Right lung (tissue), 5 donors: Measurements from ENCODE around the gene DBH. TPM values are rescaled to one million over a fixed set of nuclear protein-coding genes. Genes with fewer than 3 reads are reported as not detected.
"Not testable (repeated sequence)": the region's sequence is repeated elsewhere in the genome, so short reads cannot be mapped to it uniquely, and the experiment has no call there.

Experiments
- DNase-seq, 2 donors: peaks; one replicate each; pipeline ENCODE4 v3.0.0-alpha.2; 2013
- polyA plus RNA-seq, 5 donors: library from polyadenylated mRNA; unstranded; fragments of 120-200 nt; gene quantifications; one replicate each; pipeline versions ENCODE4 v1.2.1 to v1.2.3, GENCODE V29; 2013; ENCODE audit warnings: inconsistent platforms in 1 of 5, low replicate concordance in 1 of 5; ENCODE audit not compliant: insufficient read length in 5 of 5, insufficient read depth in 1 of 5

The DBH gene
- polyA plus RNA-seq, 5 donors, result 1.1 to 2.2 (median 1.5) TPM

DNA sequence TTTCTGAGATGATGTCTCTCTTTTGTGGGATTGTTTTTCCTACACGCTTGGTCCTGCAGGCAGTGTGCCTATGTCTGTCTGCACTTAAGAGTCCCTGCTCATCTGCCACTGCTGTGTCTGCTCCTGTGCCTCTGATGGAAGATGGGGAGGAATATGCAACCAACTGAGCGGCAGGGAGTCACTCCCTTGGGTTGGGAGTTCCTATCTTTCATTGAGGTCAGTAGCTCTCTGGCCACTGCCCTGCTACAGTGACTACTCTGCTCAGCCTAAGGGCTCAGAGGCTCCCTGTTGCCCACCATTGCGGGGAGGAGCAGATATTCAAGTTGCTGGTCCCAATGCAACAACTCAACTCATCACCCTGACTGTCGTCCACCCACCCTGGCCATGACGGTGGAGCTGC, 13.6 kb upstream of the DBH start:
- no peak for DNase-seq

DNA sequence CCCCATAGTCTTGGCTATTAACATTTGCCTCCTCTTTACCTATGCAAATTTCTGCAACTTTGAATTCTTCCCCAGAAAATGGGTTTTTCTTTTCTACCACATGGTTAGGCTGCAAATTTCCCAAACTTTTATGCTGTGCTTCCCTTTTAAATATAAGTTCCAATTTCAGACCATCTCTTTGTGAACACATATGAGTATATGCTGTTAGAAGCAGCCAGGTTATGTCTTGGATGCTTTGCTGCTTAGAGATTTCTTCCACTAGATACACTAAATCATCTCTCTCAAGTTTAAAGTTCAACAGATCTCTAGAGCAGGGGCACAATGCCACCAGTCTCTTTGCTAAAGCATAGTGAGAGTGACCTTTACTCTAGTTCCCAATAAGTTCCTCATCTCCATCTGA, 10.2 kb upstream of the DBH start:
- not testable (repeated sequence) for DNase-seq

DNA sequence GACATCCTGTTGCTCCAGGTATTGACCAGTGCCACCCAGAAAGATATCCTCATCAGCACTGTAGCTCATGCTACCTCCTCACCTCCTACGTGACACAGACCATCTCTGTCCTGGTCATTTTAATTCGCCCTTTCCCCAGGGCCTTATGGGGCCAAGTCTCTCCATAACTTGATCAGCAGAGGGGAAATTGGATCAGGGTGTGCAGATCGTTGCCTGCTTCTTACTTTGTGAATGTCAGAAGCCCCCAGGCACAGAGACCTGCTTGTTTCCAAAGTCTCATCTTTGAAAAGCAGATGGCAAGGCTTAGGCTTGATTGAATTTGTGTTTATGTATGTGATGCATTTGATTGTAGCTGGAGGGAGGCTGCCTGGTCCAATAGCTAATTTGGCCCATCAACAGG, 8.8 kb upstream of the DBH start:
- DNase-seq, result no peak

DNA sequence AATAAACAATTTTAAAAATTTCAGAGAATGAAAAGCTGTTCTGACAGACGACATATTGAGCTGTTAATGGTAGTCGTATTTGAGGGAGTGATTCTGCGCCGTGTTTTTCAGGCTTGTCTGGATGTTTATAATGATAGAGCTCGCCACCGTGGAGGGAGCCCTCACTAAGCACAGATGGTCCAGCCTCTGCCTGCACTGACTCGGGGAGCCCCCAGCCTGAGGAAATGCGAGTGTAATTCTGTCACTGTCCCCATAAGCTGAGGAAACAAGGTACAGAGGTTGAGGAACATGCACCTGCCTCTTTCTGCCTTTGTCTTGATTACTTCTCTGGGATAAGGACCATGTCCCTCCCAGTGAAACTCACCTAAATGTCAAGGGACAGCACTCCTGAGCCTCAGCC, 7.4 kb upstream of the DBH start:
- DNase-seq, result no peak

DNA sequence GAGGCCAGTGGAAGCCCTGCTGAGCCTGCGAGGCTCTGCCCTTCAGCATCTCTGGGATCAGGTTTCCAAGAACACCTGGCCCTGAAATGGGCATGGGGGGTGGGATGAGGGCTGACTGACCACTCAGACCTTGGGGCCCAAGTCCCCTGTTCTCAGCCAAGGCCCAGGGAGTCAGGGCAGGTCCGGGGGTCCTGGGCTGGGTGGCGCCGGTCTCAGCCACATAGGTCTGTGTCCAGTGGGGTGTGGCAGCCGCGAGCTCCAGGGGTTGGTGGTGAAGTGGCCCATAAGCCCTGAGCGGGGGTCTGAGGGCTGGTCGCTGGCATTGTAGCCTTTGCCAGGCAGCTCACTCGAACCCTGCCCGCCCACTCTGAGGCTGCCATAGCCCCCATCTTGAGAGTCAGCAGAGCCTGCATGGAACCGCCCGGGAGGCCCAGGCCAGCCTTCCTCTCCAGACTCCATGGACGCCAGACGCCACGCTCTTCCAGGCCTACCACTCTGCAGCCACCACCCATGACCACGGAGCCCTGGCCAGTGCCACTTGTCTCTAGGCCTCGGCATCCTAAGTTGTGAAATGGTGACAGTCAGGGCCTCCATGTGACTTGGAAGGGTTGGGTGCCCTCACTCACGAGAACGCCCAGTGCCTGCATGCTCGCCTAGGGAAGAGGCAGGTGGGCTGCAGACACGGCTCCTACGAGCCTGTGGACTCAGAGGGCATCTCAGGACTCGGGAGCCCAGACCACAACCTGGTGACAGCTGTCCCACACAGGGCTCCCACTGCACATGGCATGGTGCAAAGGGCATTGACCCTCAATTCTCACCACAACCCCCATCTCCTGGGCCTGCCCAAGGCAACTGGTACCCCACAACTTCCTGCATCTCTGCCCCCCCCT, 6.7 kb upstream of the DBH start:
- DNase-seq, result no peak

DNA sequence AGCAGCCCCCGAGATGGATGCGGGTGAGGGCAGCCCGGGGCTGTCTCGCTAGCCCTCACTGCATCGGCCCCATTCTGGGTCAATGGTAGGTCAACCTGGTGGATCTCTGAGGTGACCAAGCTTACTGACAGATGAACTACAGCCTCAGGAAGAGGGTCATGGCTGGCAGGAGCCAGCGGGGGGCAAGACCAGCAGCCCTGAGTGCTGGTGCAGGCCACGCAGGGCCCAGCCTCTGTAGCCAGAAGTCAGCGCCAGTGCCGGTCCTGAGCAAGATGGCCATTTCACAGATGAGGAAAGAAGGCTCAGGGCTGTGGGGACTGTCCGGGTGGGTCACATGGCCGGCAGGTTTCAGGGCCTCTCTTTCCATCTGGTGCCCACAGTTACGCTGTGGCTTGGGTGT, 5.1 kb upstream of the DBH start:
- no peak for DNase-seq

DNA sequence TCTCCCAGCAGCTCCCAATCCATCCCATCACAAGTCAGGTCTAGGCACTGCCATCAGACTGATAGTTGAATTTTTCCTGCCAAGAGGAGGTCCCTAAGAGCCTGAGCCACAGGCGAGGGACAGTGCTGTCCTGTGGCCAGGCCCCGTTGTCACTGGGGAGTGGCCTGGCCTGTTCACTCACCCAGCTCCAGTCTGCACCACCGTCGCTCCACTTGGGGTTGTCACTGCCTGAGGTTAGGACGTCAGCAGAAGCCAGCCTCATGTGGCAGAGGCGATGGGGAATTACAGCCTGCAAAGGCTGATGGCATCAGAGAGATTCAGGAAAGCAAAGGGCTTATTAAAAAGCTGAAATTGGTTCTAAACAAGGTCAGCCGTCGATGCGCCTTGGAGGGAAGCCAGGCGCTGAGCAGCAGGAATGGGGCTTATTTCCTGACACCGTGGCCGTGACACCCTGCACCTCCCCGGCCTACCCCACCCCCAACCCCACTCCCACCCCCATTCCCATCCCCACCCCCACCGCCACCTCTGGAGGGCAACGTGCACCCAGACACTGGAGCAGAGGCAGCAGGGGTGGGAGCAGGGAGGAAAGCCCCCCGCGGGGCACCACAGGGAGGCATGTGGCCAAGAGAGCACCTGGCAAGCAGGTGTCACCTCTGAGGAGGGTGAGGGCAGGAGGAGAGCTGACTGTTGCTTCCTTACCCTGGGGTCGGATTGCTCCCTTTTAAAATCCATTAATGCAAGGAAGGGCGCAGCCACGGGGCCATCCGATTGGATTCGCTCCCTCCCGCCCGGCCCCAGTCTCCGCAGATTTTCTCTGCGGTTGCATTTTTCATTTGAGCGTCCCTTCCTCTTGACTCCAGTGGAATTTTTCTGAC, 3.1 kb upstream of the DBH start:
- DNase-seq, result no peak

DNA sequence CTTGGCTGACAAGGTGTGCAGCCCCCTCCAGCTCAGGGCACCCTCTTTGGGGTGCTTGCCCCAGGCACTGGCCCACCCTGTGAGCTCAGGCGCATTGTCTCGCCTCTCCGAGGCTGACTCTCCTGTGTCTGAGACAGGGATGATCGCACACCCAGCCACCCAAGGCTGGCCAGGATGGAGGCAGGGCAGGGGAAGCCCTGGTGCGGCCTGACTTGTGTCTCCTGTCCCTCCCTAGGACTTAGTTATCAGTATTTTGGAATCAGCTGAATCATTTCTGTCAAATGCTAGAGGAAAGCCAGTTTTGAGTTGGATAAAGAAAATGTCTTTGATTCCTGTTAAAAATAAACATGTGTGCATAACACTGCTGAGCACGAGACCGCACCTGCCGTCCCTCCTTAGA, 2.5 kb upstream of the DBH start:
- DNase-seq, result no peak

DNA sequence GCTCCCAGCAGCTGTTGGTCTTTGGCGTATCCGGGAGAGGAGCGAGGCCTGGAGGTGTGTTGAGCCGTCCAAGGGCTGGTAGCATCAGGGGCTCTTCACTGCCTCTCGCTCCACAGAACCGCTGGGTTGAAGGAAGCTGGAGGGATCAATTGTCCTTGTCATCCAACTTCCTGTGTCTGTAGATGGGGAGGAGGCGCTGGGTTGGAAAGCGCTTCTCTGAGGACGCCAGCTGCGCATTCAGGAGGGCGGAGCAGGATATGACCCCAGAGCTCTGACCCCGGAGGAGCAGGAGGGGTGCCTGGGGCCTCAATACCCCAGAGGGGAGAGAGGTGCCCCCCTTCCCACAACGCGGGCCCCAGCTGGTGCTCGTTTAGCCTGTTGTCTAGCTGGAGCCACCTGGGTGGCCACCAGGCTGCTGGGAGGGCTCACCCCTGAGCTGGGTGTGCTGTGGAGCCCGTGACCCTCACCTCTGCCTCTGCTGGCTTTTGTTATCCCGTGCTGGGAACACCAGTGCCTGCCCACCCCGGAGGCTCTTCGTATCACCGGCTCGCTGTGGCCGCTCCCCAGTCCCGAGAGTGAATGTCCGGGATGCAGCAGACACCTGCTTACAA, 2.0 kb upstream of the DBH start:
- DNase-seq, result no peak

DNA sequence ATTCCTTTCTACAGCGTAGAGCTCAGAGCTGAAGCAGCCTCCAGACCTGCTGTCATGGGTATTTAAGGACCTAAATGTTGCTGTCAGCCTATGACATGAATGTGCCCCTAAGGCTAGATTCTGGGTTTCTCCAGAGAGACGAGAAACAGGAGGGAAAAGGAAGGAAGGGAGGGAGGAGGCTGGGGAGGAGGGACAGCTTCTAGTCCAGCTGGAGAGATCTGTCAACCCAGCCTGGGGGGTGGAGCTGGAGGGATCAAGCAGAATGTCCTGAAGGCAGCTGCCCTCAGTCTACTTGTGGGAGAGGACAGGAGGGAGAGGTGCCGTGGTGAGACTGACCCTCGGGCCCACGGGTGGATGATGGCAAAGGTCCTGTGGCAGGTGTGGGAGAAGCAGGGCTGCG, 1.1 kb upstream of the DBH start:
- DNase-seq, result no peak

DNA sequence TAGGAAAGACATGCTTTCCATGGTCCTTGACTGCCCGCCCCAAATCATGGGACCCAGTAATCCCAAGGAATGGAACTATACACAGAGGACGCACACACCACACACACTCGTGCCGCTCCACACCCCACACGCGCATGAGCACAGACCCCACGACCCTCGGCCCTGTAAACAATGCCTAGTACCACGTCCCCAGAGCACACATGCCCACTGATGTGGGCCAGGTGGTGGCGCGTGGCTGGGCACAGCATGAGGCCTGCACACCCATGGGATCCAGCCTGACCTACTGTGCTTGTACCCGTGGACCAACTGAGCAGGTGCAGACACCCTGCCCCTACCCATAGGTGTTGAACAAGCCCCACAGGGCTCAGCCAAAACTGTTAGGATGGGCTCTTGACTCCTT, 739 bp downstream of the DBH start:
- no peak for DNase-seq

DNA sequence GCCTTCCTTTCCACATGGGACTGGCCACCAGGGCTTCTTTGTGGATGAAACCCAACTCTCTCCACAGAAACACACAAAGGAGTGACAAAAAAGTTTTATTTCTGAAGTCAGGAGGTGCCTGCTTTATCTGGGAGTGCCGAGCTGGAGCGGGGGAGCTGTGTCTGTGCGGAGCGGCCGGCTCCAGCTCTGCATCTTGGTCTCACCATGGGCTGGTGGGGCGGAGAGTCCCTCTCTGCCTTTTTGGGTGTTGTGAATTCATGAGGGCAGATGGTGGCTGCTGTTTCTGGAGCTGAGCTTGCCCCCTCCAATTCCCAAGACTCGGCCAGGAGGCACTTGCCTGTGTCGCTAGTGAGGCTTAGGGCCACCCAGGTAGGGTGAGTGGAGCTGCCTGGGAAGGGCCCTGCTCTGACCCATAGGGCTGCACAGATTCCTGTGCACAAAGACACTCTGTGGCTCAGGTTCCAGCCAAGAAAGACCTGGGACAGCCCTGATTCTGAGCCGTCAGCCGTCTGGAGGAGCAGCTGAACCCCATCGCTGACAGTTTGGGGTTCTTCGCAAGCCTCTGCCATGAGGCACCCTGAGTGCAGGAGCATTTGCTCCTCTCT, 1.4 kb downstream of the DBH start:
- DNase-seq, result no peak

DNA sequence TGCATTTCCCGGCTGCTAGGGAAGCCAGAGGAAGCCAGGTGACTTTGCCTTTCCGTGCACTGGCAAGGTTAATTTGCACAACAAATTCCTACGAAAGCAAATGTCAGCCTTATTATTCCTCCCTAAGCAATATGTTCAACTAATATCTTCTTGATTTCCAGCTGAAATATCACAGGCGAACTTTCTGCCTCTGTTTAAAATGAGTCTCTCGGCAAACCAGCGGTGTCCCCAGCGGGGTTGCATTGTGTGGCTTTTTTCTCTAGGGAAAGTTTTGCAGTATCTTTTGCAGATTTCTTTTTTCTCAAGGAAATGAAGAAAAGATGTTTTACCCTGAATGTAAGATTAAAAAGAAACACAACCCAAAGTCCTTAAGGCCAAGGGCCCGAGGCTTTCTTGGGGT, 1.9 kb downstream of the DBH start:
- no peak for DNase-seq

DNA sequence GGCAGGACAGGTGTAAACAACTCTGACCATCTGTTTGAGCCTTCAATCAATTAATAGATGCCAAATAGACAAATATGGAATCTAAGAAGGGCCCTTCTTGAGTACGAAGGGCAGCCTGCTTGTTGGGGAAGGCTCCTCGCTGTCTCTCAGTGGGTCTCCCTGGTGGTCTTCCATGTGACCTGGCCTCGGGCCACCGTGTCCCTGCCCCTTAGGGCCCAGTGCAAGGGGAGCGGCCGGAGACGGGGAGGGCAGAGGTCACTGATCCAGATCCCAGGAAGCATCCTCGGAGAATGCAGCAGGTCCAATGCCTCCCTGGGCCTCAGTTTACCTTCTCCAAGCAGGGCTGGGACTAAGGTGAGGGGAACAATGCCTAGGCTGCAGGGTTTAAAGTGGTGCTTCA, 2.5 kb downstream of the DBH start:
- no peak for DNase-seq

DNA sequence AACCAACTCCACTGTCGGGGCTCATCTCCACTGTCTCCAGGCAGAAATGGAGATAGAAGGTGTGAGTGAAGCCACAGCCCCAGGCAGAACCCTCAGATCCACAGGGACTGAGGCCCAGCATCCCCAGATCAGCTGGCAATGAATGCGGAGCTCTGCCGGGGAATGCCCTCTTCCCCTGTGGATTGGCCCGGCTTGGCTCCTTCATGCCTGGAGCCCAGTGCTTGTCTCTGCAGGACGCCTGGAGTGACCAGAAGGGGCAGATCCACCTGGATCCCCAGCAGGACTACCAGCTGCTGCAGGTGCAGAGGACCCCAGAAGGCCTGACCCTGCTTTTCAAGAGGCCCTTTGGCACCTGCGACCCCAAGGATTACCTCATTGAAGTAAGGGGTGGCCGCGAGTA, 3.5 kb downstream of the DBH start:
- DNase-seq, result no peak

DNA sequence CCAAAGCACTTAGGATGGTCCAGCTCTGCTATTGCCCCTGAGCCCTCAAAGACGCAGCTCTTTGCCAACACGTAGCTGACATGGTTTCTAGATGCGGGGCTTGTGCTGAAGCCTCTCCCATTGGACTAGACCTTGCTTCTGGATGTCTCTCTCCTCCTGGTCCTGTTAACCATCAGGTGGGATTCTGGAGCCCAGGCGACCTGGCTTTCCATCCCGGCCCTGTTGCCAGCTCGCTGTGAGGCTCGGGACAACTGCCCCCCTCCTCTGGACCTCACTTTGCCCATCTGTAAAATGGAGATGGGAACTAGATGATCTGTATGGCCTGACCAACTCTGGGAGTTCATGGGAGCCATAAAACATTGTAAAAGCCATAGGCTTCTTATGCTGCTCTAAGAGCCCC, 4.0 kb downstream of the DBH start:
- no peak for DNase-seq

DNA sequence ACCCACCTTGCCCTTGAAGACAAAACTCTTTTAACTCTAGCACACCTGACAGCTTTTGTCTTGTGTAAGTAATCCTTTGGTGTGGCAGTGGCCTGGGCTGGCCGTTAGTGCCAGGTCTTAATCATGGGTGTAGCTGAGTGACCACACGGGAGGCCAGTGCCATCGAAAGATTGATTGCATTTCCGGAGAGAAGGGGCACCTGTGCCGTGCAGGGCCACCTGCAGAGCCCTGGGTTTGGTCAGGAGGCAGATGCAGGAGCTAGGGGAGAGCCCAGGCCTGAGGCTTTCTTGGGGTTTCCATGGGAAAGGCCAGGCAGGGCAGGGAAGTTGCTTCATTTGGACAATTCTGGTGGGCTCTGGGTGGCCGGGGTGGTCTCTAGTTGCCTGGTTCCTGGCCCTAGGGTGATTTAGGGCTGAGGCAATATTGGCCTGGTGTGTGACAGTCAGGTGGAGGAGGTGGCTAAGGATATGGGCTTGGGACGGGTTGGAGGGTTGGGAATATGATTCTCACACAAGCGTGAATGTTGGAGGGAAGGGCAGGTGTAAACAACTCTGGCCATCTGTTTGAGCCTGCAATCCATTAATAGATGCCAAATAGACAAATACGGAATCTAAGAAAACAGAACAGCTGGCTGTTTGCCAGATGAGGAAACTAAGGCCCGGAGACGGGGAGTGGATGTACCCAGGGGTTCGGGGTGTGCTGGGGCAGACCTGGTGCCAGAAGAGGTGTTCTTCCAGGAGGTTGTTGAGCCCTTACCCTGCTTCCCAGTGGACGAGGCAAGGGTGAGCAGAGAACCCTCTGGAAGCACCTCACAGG, 4.6 kb downstream of the DBH start:
- DNase-seq, result no peak

DNA sequence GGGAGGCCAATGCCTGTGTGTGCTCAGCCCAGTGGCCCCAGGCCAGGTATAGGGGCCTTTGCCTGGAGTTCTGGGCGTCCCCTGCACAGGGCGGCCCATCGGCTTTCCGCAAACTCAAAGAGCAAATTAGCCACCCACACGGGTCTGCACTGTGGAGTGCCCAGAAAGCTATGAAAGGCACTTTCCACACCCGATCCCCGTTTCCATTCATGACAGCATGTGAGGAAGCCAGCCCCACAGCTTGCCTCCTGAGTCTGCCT, 5.2 kb downstream of the DBH start:
- DNase-seq, result no peak

DNA sequence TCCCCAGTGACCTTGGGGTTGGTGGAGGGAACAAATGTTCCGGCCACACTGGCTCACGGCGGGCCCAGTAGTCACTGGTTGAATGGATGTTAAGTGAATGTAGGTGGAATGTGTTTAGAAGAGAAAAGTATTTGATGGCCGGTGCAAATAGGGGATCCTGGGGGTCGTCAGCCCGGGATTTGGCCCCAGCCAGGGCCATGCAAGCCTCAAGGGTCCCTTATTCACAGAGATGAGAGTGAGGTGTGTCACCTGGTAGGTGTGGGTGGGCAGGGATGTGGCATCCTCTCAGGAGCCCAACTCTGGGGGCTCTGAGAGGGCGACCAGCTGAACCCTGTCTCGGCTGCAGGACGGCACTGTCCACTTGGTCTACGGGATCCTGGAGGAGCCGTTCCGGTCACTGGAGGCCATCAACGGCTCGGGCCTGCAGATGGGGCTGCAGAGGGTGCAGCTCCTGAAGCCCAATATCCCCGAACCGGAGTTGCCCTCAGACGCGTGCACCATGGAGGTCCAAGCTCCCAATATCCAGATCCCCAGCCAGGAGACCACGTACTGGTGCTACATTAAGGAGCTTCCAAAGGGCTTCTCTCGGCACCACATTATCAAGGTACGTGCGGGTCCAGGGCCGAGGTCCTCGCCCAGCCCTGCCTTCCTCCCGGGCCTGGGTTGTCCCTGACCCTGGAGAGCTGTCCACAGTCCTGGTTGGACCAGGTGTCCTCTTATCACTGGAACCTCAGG, 5.9 kb downstream of the DBH start:
- no peak for DNase-seq

DNA sequence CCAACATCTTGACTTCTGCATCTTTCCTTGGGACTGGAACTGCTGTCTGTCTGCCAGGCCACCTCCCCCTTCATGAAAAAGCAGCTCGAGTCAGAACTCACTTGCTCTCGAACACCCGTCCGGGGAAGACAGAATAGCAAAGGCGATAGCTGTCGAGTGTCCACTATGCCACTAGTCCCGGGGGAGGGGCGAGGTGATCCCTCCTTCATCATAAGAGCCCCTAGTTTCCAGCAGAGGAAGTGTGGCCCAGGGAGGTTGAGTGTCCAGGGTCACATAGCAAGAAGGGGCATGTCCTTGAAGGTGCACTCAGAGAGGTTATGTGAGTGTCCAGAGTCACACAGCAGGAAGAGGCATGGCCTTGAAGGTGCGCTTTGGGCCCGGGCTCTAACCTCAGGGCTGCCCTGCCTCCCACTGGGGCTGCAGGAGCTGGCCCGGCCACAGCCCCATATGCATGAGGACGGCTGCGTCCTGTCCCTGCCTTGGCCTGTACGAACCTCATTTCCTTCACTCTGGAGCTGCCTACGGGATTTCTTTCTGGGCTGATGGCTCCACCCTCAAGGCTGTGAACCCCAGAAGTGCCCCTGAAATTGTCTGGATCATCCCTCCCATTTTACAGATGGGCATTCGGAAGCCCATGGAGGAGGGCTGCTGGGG, 6.7 kb downstream of the DBH start:
- no peak for DNase-seq
